Neural crest cell (in vitro differentiated cells): ENCODE data around the gene MRPS17. TPM values are rescaled to one million over a fixed set of nuclear protein-coding genes. Genes with fewer than 3 reads are reported as not detected.

ENCODE experiments used
- DNase-seq: peaks from one replicate; pipeline ENCODE4 v3.0.0; 2021; ENCODE audit warnings: low read depth, mixed read lengths, low spot score
- H3K27ac Mint-ChIP-seq: one replicate; pipeline ENCODE4 v1.8.0; 2021; ENCODE audit warnings: mild to moderate bottlenecking, mixed read lengths; ENCODE audit not compliant: unreplicated experiment
- H3K27me3 Mint-ChIP-seq: 2 replicates; pipeline ENCODE4 v1.8.0; 2021; ENCODE audit warnings: low read depth, mild to moderate bottlenecking, mixed read lengths
- H3K36me3 Mint-ChIP-seq: 2 replicates; pipeline ENCODE4 v1.8.0; 2021; ENCODE audit warnings: low read depth, mild to moderate bottlenecking, mixed read lengths
- H3K4me1 Mint-ChIP-seq: 2 replicates; pipeline ENCODE4 v1.8.0; 2021; ENCODE audit warnings: mixed read lengths
- H3K4me3 Mint-ChIP-seq: one replicate; pipeline ENCODE4 v1.8.0; 2021; ENCODE audit warnings: mild to moderate bottlenecking, mixed read lengths
- H3K9me3 Mint-ChIP-seq: 2 replicates; pipeline ENCODE4 v1.8.0; 2021; ENCODE audit warnings: mixed read lengths
- total RNA-seq: library from RNA; stranded (reverse); gene quantifications from 2 replicates; pipeline ENCODE4 v1.2.1, GENCODE V29; 2021
- TF ChIP-seq, protein P1 (sequence below): fragments of 200-600 bp; sonication (generic); conservative IDR thresholded peaks from 2 replicates; pipeline ENCODE4 v1.5.0; 2021; ENCODE audit warnings: antibody characterized with exemption, mild to moderate bottlenecking

Gene MRPS17
- total RNA-seq, 1 donor from 2014 or later = 20.3 TPM

DNA sequence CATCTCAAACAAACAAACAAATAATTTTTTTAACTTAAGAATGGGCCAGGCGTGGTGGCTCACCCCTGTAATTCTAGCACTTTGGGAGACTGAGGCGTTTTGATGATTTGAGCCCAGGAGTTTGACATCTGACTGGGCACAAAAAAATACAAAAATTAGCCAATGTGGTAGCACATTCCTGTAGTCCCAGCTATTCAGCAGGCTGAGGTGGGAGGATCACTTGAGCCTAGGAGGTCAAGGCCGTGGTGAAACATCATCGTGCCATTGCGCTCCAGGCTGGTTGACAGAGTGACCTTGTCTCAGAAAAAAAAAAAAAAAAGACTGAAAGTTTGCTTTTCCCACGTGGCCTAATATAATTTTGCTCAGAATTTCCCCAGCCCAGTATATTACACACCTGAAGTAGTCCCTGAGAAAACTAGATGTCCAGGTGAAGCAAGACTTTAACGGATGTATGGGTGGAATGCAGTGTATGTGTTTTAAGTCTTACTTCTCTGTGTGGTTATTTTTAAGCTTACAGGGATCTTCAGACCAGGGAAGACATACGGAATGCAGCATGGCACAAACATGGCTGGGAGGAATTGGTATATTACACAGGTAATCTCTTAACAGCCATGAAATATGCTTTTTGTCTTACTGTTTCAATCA, 45.3 kb downstream of the MRPS17 start:
- H3K27ac Mint-ChIP-seq = no peak overlapping the region
- no peak for DNase-seq
- no peaks in the 10 kb centered on the region for H3K27me3 Mint-ChIP-seq
- TF ChIP-seq, protein P1, sequence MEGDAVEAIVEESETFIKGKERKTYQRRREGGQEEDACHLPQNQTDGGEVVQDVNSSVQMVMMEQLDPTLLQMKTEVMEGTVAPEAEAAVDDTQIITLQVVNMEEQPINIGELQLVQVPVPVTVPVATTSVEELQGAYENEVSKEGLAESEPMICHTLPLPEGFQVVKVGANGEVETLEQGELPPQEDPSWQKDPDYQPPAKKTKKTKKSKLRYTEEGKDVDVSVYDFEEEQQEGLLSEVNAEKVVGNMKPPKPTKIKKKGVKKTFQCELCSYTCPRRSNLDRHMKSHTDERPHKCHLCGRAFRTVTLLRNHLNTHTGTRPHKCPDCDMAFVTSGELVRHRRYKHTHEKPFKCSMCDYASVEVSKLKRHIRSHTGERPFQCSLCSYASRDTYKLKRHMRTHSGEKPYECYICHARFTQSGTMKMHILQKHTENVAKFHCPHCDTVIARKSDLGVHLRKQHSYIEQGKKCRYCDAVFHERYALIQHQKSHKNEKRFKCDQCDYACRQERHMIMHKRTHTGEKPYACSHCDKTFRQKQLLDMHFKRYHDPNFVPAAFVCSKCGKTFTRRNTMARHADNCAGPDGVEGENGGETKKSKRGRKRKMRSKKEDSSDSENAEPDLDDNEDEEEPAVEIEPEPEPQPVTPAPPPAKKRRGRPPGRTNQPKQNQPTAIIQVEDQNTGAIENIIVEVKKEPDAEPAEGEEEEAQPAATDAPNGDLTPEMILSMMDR = no peak
- no peak overlapping the region for H3K4me3 Mint-ChIP-seq
- H3K36me3 Mint-ChIP-seq = peaks cover 22% of the 10 kb centered on the region
- H3K4me1 Mint-ChIP-seq = peaks cover 4% of the 10 kb centered on the region
- no peaks in the 10 kb centered on the region for H3K9me3 Mint-ChIP-seq

DNA sequence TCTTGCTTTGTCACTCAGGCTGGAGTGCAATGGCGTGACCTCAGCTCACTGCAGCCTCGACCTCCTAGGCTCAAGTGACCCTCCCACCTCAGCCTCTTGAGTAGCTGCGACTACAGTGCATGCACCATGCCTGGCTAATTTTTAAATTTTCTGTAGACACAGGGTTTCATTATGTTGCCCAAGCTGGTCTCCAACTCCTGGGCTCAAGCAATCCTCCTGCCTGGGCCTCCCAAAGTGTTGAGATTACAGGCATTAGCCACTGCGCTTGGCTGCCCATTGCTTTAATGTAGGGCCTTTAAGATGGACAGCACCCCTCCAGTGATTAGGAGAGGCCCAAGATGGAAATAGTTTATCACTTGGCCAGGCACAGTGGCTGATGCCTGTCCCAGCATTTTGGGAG, 52.1 kb downstream of the MRPS17 start:
- TF ChIP-seq, protein P1 = no peak
- H3K36me3 Mint-ChIP-seq = peaks cover 4% of the 10 kb centered on the region
- H3K27ac Mint-ChIP-seq = no peak overlapping the region
- H3K4me1 Mint-ChIP-seq = peaks cover 19% of the 10 kb centered on the region
- no peaks in the 10 kb centered on the region for H3K27me3 Mint-ChIP-seq
- H3K4me3 Mint-ChIP-seq = no peak overlapping the region
- no peak for DNase-seq
- no peaks in the 10 kb centered on the region for H3K9me3 Mint-ChIP-seq

Other genes with a start within 250 kb of the MRPS17 start
- gene SEPTIN14, start 89.1 kb upstream of the MRPS17 start, total RNA-seq = not detected in 2 replicates
- 9.6 and 10.0 TPM in 2 replicates for gene ZNF713, start 64.4 kb upstream of the MRPS17 start, total RNA-seq
- gene NIPSNAP2, start 12.7 kb downstream of the MRPS17 start, total RNA-seq = 51.2 and 54.3 TPM in 2 replicates
- 42.5 and 43.9 TPM in 2 replicates for gene PSPH, start 99.6 kb downstream of the MRPS17 start, total RNA-seq
- gene CCT6A, start 99.9 kb downstream of the MRPS17 start, total RNA-seq = 221 and 229 TPM in 2 replicates
- 82.1 and 85.9 TPM in 2 replicates for gene SUMF2, start 112.4 kb downstream of the MRPS17 start, total RNA-seq
- gene PHKG1, start 141.1 kb downstream of the MRPS17 start, total RNA-seq = 1.1 and 1.7 TPM in 2 replicates
- 318 and 330 TPM in 2 replicates for gene CHCHD2, start 154.6 kb downstream of the MRPS17 start, total RNA-seq
- gene NUPR2, start 164.5 kb downstream of the MRPS17 start, total RNA-seq = not detected in 2 replicates